G401 (cell line): ENCODE measurements around the gene TUBAL3. TPM values are rescaled to one million over a fixed set of nuclear protein-coding genes. Genes with fewer than 3 reads are reported as not detected.
A peak's percentile ranks its signal among the peaks of the same experiment; 100 is the strongest.

Source experiments
- DNase-seq: peaks from one replicate; pipeline ENCODE4 v3.0.0-alpha.2; 2015; ENCODE audit warnings: low spot score
- in situ Hi-C: cut with HindIII; loops from 2 replicates; pipeline ENCODE4 v1.10.0; 2016; ENCODE audit warnings: low sequenced_read_pairs, mixed read lengths
- total RNA-seq: library from RNA; depleted of rRNA; stranded (reverse); fragments of >200 nt; shearing (Covaris generic); gene quantifications from 2 replicates; pipeline ENCODE4 v1.2.3, GENCODE V29; 2014; rRNA removed

Gene TUBAL3
- not detected in 2 replicates for total RNA-seq

DNA sequence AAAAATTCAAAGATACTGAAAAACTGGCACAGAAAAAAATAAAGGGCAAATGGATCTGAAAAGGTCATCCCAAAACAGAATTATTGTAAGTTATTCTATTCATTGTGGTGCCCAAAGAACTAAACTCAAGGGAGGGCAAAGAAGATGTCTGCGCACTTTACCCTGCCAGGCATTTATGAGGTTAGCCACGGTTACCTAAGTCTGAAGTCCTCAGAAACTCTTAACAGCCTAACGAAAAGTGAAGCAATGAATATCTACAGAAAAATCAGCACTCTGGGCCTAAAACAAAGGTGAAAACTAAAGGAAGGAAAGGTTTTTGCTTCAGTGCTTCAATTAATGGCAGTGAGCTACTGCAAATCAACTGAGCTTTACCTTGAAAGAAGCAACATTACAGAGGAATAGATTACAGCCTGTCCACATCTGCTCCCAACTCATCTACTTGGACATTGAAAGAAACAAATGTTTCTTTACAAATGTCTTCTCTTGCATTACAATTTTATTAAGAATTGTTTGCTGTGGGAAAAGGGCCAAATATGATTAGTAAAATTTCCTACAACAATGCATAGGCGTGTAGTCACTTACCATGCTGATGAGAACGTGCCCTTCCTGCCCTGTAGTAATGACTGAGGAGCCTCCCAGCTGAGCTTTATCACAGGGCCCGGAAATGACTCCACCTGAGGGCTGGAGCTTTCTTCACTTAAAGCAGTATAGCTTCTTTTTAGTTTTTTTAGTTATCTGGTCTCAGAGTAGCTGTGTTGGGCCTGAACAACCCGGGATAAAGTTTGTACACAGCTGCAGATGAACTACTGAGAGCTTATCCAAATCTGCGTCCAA, at the start of gene TUBAL3:
Gene TUBAL3 (minus strand): TSS at position 621 of the 834 bp plus-strand sequence. CDS start 36 bp downstream, at position 585.
- in situ Hi-C loops = no loop called here
- no peak for DNase-seq

DNA sequence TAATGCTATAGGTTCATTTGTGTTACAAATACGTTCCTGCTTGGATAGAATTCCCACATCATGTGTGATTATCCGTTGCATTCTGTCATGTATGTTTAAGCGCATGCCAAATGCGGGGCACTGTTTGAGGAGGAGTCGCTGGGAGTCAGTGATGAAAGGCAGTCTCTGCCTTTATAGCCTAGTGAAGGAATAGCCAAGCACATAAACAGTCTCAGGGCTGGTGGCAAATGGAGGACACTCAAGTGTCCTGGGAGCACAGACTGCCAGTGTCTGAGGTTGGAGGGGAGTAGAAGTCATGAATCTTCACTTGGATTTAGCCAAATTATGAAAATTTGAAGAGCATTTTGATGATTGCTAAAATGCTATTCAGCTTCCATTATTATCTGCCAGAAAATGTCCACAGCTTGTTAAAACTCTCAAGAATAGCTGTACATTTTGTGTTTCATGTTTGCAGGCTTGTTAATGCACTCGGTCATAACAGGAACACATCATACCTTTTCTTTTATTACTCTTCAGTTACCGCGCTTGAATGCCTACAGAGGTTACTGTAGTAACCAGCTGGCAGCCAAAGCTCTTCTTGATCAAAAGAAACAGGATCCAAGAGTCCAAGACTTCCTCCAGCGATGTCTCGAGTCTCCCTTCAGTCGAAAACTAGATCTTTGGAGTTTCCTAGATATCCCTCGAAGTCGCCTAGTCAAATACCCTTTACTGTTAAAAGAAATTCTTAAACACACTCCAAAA, 49.3 kb upstream of the TUBAL3 start:
- no peak for DNase-seq
- in situ Hi-C loops = no loop called here

DNA sequence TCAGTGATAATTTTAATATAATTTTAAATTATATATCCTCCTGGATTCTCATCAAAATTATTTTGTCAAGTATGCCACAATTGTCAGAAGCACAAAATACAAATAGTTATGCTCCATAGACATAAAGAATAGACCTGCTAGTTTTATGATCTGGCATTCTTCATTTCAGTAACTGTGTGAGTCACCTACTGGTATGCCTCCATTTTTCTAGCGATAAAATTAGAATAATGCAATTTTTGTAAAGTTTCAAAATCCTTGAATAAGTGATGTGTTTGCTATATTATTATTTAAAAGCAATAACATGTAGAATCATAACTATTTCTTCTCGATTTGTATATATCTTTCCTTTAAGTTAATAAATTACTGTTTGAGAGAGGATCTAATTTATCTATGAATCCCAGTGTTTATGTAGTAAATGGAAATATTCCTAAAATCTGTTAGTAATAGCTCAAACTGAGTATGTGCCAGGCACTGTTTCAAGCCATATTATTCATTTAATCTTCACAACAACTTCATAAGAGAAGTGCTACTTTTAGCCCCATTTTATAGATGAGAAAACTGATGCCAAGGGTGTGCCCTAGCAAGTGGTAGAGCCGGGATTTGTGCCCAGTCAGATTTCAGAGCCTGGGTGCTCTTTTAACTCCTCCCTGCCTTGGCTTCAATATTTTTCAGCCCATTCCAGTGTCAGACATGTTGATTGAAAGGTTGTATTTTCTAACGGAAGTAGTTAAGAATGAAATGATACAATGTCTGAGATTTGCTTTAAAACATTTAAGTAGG, 46.2 kb upstream of the TUBAL3 start:
- no peak for DNase-seq
- in situ Hi-C loops = no loop called here

DNA sequence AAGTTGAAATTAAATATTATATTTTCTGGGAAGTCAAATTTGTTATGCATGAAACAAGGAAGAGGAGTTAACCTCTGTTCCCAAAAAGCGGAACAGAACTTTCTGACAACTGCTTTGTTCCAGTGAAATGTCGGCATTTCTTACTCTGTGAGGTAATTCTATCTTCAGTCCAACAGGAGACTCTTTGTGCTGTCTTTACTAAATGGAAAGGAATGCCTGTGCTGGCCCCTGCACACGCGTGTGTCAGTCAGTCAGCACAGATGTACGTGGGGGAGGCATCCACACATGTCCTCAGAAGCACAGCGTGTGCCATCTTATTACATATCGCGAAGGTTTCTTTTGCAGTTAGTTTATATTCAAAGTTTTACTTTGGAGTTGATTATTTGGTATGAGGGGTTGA, 45.2 kb upstream of the TUBAL3 start:
- in situ Hi-C loops = no loop called here
- no peak for DNase-seq

DNA sequence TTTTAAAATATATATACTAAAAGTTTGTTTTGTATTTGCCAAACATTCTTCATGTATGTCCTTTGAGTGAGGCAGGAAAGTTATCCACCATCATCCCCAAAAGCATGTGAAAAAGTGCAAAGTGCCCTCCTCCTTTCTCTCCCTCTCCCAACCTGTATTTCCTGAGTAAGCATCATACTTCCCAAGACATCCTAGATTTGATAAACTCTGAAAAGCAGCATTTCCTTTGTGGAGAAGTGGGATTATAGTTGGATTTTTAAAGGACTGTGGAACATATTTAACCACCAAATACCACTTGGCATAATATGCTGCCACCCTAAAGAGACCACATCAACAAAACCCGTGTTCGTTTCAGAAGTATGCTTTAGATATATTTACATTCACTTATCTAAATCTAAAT, 44.6 kb upstream of the TUBAL3 start:
- DNase-seq = no peak
- in situ Hi-C loops = no loop called here

DNA sequence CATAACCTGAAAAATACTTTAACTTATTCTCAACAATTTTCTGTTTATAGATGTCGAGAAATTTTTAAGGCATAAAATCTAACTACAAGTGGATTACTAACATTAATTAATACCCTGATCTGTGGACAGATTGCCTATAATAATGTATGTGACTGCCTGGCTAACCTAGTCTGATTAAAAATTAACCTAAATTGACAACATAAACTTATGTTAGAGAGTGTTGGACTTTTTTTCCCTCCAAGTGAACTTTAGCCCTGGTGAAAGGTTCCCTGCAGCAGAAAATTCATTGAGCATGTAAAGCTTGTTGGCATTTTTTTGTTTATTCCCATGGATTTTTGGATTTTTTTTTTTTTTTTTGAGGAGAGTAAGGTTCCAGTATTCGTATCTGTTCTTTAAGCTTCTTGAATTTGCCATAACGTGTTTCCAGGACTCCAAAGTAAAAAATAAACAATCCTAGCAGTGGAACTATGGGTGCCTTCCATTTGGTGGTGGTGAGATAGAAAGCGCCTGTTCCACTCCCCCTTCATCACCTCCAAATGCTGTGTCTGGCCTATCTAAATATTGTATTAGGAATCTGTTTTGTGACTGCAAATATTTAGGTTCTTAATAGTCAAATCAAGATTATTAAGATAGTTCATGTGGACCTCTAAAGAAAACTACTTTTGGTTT, 43.8 kb upstream of the TUBAL3 start:
- no peak for DNase-seq
- in situ Hi-C loops = no loop called here

DNA sequence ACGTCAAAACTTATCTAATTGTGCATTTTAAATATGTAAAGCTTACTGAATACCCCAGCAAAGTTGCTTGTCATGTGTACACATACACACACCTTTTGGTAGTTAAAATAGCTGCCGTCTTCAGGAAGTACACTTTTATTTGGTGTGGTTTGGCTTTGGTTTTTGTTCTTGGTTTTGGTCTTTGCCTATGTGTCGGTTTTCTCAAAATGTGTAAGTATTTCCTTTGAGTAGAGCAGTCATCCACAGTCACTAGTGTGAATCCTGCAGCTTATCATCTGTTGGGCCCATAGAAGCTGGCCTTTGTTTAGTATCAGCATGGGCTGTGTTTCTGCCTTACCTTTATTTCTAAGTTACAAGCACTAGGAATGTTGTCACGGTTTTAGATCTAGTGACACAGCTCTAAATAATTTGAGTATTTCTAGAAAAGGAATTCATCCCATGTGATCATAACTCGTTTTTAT, 43.0 kb upstream of the TUBAL3 start:
- in situ Hi-C loops = no loop called here
- no peak for DNase-seq

DNA sequence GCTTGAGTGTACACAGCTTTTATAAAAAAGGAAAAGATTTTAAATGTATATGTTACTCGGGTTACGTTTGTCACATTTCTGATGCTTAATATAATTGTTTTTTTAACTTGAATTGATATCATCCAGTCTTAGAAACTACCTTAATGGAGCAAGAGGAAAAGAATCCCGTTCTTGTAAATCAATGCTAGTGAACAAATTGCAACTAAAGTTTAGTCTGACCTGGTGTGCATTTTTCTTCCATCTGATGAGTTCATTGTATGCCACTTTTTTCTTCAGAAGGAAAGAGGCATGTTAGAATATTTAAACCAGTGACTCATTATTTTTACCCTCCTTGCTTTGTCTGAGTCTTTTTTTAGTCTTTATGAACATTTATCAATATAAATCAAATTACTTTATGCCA, 42.4 kb upstream of the TUBAL3 start:
- in situ Hi-C loops = no loop called here
- DNase-seq = no peak

DNA sequence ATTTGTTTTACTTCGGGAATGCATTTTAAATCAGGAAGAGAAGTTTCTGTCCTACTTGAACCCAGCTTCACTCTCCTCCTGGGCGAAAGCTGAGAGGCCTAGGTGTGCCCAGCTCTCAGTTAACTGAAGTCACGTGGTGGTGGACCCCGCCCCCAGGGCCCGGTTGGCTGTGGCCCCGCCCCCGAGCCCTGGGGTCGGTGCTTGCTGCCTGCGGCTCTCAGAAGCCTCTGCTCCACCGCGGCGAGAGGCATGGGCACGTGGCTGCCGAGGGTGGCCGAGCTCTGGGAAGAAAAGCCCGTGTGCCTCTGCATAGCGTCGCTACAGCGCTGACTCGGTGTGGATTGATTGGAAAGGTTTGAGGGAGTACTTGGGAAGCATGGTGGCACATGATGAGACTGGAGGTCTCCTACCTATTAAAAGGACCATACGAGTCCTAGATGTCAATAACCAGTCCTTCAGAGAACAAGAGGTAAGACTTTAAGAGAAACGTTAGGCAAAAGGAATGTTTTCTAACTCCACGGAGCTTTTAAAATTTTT, 41.8 kb upstream of the TUBAL3 start:
- in situ Hi-C loops = no loop called here
- peak; percentile 37 for DNase-seq

DNA sequence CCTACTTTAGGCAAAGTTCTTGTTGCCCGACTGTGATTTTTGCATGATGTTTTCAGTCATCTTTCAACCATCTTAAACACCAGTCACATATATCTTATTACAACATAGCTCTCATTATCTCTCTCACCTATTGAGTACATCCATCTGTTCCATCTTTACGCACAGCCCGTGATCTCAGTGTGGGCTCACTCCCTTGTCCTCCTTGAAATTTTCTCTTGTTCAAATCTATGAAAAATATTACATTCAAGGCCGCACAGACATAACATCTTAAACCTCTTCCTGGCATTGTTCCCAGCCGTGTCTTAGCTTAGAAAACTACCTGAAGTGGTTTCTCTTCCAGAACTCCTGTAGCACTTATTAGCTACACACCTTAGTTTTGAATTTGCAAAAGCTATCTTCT, 40.4 kb upstream of the TUBAL3 start:
- in situ Hi-C loops = no loop called here
- no peak for DNase-seq

DNA sequence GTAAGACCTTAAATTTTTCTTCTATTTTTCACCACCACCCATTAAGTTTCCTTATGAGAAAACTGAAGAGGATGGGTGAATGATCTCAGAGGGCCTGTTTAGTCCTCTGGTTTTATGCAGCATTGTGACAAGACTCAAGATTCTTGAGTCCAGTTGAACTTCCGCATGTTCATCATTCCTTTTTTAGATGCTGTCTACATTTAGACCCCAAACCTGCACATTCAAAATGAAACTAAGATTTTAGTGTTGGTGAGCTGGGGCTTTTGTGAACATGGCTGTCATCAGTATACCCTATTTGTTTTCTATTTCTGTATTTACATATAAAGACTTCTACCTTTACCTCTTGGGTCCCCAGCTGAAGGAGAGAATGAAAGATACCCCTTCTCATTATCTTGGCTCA, 38.8 kb upstream of the TUBAL3 start:
- in situ Hi-C loops = no loop called here
- DNase-seq = no peak

DNA sequence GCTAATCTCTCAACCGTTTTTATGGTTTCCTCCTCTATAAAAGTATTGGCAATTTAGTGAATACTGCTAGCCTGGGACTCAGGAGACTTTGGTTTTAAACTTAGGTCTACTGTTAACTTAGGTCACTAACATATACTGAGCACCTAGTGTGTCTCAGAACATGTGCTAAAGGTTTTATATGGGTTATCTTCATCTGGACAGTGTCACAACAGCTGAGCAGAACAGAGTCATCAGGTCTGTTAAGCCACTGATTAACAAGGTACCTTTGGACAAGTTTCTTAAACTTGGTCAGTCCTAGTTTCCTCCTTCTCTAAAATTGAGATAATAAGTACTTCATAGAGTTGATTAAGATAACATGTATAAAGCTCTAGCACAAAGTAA, 38.4 kb upstream of the TUBAL3 start:
- no peak for DNase-seq
- in situ Hi-C loops = no loop called here

DNA sequence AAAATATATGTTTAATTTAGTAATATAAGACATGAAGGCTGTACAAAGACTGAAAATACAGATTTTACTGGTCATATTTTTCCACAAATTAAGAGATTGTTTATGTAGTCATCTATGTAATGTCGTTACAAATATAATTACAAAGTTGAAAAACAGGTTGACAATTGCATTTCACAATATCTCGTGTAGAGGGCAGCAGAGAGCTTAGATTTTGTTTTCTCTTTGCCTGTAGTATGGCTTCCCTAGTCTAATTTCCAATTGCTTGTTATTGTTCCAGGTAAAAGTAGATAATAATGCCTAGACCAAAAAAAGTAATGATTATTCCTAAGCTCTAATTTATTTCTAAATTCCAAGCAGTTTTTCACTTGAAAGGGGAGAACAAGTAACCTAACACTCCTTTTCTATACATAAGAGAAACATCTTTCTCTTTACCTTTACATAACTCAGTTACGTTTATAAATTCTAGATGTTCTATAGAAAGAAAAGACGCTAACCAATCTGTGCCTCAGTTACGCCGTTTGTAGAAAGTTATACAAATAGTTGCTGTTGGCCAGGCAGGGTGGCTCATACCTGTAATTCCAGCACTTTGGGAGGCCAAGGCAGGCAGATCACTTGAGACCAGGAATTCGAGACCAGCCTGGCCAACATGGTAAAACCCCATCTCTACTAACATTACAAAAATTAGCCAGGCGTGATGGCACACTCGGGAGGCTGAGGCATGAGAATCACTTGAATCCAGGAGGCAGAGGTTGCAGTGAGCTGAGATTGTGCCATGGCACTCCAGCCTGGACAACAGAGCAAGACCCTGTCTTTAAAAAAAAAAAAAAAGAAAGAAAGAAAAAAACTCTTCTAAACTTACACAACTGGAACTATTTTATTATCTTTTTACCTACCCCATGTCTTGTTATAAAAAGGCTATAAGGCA, 37.7 kb upstream of the TUBAL3 start:
- peak; percentile 57 for DNase-seq
- in situ Hi-C loops = no loop called here

DNA sequence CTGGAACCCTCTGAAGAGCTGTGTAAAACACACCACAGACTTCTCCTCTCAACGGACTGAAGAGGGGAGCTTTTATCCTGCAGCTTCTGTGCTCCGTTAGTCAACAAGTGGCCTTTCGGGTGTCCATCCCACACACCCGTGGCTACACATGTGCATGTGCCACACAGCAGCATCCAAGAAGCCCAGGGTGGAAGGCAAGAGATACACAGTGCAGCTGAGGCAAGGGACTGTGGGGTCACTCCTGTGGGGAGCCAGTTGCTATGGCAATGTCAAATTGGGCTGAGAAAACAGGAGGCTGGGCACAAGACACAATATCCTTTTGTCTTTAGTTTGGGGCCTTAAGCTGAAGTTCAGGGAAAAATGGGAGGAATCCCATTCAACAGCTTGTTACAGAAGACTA, 36.5 kb upstream of the TUBAL3 start:
- no peak for DNase-seq
- in situ Hi-C loops = no loop called here

DNA sequence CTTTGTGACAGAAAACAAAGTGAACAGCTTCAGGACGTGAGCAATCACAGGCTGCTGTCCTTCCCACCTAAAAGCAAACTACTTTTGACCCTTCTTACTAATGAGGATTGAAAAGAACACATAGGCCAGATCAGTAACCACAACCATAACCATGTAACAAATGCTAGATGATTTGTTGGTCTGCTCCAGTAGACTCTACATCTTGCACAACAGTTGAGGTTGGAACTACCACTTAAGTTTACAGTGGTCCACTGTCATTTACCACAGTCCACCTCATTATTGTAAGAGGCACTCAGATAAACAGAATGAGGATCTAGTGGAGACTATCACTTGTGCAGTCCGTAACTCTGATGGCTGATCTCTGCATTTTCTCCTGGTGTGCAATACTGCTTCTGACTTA, 35.6 kb upstream of the TUBAL3 start:
- DNase-seq = no peak
- in situ Hi-C loops = no loop called here

DNA sequence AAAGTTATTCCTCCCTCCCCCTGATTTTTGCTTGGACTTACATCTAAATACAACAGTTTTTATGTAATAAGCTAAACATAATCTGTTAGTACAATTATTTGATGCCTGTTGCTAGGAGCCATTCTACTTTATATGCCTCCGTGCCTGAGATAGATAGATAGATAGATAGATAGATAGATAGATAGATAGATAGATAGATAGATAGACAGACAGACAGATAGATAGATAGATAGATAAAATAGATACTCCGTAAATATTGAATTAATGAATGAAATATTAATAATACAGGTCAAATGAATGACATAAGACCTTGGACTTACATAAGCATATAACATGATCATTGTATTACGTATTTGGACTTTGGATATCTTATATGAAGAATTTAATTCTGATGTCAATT, 30.7 kb upstream of the TUBAL3 start:
- no peak for DNase-seq
- in situ Hi-C loops = no loop called here

DNA sequence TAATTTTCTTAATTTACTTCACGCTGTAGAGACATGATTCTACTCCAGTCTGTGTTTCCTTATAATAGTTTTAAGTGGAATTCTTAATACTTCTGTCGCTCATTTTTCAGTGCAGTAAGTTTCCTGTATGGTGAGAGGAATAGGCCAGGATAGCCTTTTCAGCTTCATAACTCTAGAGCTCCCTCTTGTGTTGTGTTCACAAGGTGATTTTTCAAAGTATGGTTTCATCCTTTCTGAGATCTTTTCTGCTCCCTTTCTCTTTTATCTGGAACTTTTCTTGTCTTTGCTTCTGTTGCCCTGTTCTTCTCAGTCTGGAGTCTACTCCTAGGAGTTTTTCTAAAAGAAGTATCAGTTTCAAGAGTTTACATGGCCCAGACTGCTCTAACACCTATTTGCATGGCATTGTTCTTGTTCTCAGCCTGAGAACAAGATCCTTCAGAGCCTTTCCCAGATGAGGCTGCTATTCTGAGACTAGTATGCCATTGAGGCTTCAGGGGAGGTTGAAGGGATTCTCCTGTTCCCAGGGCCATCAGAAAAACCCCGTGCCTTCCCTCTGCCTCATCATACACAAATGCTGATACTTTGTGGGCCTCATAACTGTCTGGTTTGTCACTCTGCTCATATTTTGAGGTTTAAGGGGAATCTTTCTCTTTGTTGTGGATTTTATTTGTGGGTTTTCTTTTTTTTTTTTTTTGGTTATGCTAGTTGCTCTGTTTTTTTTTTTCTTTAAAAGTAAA, 29.6 kb upstream of the TUBAL3 start:
- in situ Hi-C loops = no loop called here

More for the DNA sequence above, 29.6 kb upstream of the TUBAL3 start:
- peak; percentile 63 for DNase-seq
